GM12874 (cell line): Measurements from ENCODE around the gene DEK.

Experiments
- CTCF ChIP-seq: IDR thresholded peaks from 2 replicates; pipeline ENCODE4 v1.5.1; 2011; ENCODE audit warnings: low read depth, mild to moderate bottlenecking, control low read depth, low read length, moderate library complexity; ENCODE audit not compliant: insufficient read depth

DEK gene, protein sequence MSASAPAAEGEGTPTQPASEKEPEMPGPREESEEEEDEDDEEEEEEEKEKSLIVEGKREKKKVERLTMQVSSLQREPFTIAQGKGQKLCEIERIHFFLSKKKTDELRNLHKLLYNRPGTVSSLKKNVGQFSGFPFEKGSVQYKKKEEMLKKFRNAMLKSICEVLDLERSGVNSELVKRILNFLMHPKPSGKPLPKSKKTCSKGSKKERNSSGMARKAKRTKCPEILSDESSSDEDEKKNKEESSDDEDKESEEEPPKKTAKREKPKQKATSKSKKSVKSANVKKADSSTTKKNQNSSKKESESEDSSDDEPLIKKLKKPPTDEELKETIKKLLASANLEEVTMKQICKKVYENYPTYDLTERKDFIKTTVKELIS

GRCh38 chr6:18264219-18264922 lies at the start of gene DEK:
TSS of gene DEK (minus strand) at chr6:18264530. CDS start at chr6:18263987, 543 bp downstream.
- peak; percentile 58 for TF ChIP-seq CTCF

DNA sequence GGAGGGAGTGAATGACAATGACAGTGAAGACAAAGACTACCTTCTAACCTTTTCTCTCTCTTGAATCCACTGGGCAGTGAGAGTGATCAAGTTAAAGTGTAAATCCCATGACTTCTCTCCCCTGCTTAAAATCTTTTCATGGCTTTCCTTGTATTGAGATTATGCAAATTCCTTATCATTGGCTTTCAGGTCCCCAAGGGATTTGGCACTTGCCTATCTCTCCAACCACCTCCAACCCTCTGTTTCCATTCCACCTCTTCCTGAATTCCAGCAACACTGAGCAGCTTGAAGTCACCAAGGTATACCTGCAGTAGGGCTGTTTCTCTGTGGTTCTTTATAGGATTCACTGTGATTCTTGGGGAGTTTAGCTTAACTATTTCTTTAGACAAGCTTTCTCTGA lies 48.0 kb upstream of the DEK start:
- no peak for TF ChIP-seq CTCF

DNA sequence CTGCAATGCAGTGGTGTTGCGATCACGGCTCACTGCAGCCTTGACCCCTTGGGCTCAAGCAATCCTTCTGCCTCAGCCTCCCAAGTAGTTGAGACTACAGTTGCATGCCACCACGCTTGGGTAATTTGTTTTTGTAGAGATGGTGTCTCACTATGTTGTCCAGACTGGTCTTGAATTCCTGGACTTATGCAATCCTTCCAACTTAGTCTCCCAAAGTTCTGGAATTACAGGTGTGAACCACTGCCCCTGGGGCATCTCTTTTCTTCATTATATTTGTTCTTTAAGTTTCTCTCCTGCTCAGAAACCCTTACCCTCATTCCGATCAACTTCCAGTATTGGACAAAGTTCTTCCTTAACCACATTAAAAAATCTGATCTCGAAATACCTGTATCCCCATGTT lies 44.7 kb upstream of the DEK start:
- TF ChIP-seq CTCF: no peak

GRCh38 chr6:18308070-18308735 lies 43.9 kb upstream of the DEK start:
- TF ChIP-seq CTCF: no peak

DNA sequence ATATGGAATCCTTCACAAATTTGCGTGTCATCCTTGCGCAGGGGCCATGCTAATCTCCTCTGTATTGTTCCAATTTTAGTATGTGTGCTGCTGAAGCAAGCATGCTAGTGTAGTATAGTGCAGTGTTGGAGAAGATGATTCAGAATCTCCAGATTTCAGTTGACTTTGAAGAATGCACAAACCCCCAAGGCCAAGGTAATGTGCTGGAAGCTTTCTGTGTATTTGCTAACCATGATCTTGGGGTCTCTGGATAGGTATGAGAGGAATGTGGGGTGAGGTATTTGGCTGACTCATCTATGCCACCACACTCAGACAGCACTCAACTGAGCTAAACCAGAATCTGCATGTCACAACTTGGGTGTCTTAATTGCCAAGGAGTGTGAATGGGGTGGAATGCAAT lies 42.6 kb upstream of the DEK start:
- TF ChIP-seq CTCF: no peak

DNA sequence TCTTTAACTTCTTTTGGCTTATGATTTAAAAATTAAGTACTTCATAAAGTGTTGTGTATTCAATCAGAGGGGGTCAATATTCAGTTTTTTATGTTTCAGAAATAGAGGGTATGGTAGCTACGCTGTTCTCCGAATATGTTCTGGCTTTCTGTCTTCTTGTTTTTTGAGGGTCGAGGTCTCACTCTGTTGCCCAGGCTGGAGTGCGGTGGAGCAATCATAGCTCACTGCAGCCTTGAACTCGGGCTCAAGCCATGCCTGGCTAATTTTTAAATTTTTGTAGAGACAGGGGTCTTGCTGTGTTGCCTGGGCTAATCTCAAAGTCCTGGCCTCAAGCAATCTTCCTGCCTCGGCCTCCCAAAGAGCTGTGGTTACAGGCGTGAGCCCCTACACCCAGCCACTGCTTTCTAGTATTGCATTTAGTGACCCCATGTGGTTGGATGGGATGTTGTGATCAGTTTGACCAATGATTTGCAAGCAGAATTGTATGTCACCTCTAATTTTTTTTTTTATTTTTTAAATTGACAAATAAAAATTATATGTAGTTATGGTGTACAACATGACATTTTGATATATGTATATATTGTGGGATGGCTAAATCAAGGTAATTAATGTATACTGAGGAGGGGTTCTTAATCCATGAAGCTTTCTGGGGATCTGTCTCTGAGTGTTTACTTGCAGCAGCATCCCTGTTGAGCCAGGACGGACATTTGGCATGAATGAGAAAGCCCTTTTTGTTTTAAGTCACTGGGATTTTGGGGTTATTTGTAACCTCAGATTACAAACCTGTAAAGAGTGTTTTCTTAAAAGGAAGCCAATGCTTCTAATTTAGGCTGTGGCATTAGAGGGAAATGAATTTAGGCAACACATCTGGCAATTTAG lies 38.5 kb upstream of the DEK start:
- TF ChIP-seq CTCF: no peak
